ENCODE data around the gene PPP6R2. TPM values are rescaled to one million over a fixed set of nuclear protein-coding genes. Genes with fewer than 3 reads are reported as not detected.

Gene PPP6R2
- total and polyA plus RNA-seq, 2 of the 8 experiments (the other 6 are each of a cell fraction or from before 2014, with no cell fraction given), result 25.0 to 32.2 TPM

DNA sequence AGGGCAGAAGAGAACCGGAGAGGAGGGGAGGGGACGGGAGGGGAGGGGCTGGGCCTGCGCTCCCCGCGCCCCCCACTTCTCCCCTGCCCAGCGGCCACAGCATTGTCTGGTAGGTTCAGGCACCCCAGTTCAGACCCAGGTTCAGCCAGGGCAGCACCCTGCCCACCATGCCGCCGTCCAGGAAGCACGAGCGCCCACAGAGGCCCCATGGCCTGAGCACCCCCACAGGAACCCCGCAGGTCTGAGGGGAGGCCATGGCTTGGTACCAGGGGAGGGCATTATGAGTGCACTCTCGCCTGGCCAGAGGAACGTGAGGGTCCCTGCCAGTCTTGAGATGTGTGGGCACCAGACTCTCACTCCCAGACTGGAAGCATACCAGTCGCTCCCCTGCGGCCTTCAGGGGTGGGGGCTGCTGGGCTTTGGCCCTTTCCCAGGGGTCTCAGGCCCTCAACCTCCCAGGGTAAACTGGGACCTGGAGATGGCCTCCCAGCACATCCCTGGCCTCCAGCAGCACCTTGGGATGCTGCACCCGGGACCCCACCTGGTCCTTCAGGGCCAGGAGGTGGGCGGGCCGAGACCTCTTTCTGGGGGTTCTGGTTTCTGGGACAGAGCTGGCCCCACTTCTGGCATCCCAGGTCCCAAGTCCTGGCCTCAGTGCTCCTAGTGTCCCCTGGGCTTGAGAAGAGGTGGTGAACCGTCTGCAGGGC lies 35.1 kb upstream of the PPP6R2 start:
- DNase-seq (ENCODE audit: low read depth in 1 of 2, low spot score in 2 of 2) (no peak), FAIRE-seq (no peak)
- 0 out of 2 replicates have a peak overlapping the region, but pooled peaks have one; percentile 39 for H2AK5ac ChIP-seq (ENCODE audit: low read depth, low read length)
- 83% methylated on average over 13 of the region's 19 CpGs; no CpG with 5 or more reads in 1 of the 2 experiments for WGBS, 2 experiments (ENCODE audit: extremely low coverage in 1 of 2, insufficient coverage in 1 of 2, insufficient read length in 1 of 2, insufficient replicate concordance in 2 of 2, low coverage in 1 of 2, low lambda C conversion rate in 2 of 2, missing lambda C conversion rate in 1 of 2)
- TF ChIP-seq NANOG (IDR thresholded peaks at IDR 0.05; ENCODE audit: insufficient read depth, low read depth, low read length, poor library complexity, severe bottlenecking), result no peak
- TF ChIP-seq HDAC6 (IDR thresholded peaks at IDR 0.05; ENCODE audit: low read depth, low read length), result no peak
- no peak for TF ChIP-seq SAP30 (IDR thresholded peaks at IDR 0.05; ENCODE audit: insufficient read depth, insufficient replicate concordance, low read length)
- no peak for TF ChIP-seq SP4 (IDR thresholded peaks at IDR 0.05; ENCODE audit: low read length)
- no peak for TF ChIP-seq SP1 (IDR thresholded peaks at IDR 0.05; ENCODE audit: low read depth, low read length)
- TF ChIP-seq EZH2 (IDR thresholded peaks at IDR 0.05; ENCODE audit: low read depth, low read length, severe bottlenecking), result no peak
- TF ChIP-seq, protein P1, sequence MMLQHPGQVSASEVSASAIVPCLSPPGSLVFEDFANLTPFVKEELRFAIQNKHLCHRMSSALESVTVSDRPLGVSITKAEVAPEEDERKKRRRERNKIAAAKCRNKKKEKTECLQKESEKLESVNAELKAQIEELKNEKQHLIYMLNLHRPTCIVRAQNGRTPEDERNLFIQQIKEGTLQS (IDR thresholded peaks at IDR 0.05; ENCODE audit: insufficient read depth, low read depth, low read length), result no peak
- peak; percentile 90; the same call in 1 of the 2 replicates for TF ChIP-seq KDM1A (IDR thresholded peaks at IDR 0.05; ENCODE audit: borderline replicate concordance, low read length)
- TF ChIP-seq JUND (IDR thresholded peaks at IDR 0.05; ENCODE audit: low read length), result no peak
- H2AFZ ChIP-seq (ENCODE audit: low read length), result no peak overlapping the region
- no peak overlapping the region for H3K56ac ChIP-seq (replicated peaks; ENCODE audit: insufficient read length, low read depth, low read length)
- H3K27ac ChIP-seq (ENCODE audit: low read depth, low read length), result no peak overlapping the region
- H2BK5ac ChIP-seq (ENCODE audit: low read depth, low read length), result peak overlapping the region; percentile 60; the same call in 1 of the 2 replicates
- no peak overlapping the region for H3K23ac ChIP-seq (ENCODE audit: insufficient read length)
- H4K5ac ChIP-seq (ENCODE audit: insufficient read length, low read depth, low read length), result peak overlapping the region; percentile 51
- H3K79me2 ChIP-seq (ENCODE audit: control insufficient read depth in 1 of 2, insufficient read depth in 2 of 2, low read length in 2 of 2), result peaks cover 0 to 8% of the 10 kb centered on the region in 2 experiments; a peak in 2 of 4 replicates
- peaks cover 2 to 11% of the 10 kb centered on the region in 2 experiments for H4K20me1 ChIP-seq (replicated peaks in 1 of 2; ENCODE audit: control insufficient read depth in 1 of 2, insufficient read depth in 2 of 2, low read length in 2 of 2)
- peak overlapping the region; percentile 87 for H3K18ac ChIP-seq (ENCODE audit: extremely low read depth, low read length)
- ChIA-PET POLR2A (ENCODE audit: partially characterized antibody) (interaction anchor here (0.6 to 2.2 kb wide), 5 partner anchors 14 to 187 kb away, joined by 3 to 16 read pairs (median 3); no protein-coding TSS in a partner anchor), CTCF (ENCODE audit: partially characterized antibody) (interaction anchor here (0.7 to 2.2 kb wide), 5 partner anchors 13 to 57 kb away, joined by 3 to 6 read pairs (median 3); no protein-coding TSS in a partner anchor)
- H3K79me1 ChIP-seq (ENCODE audit: low read depth, low read length), result no peaks in the 10 kb centered on the region; the same call in 1 of the 2 replicates
- H3K27me3 ChIP-seq (replicated peaks in 1 of 4; ENCODE audit: control insufficient read depth in 3 of 4, extremely low read depth in 1 of 4, insufficient read depth in 3 of 4, low read length in 3 of 4), result no peaks in the 10 kb centered on the region; a peak in 2 of 7 replicates
- peak overlapping the region; percentile 7 for H3K4ac ChIP-seq (replicated peaks; ENCODE audit: insufficient read length, low read depth, low read length)
- peak overlapping the region; percentile 47 for H2BK120ac ChIP-seq (replicated peaks; ENCODE audit: low read depth, low read length)
- H3K9me3 ChIP-seq (ENCODE audit: insufficient read depth in 2 of 2, low read depth in 1 of 2, low read length in 1 of 2), result no peaks in the 10 kb centered on the region; a peak in 1 of 4 replicates
- peaks cover 3 to 36% (median 20%) of the 10 kb centered on the region in 4 experiments for H3K4me1 ChIP-seq (replicated peaks in 1 of 4; ENCODE audit: control insufficient read depth in 3 of 4, insufficient read depth in 4 of 4, low read length in 3 of 4)
- no peaks in the 10 kb centered on the region for H3K36me3 ChIP-seq (ENCODE audit: control insufficient read depth in 2 of 4, insufficient read depth in 4 of 4, low read length in 3 of 4)
- H3K4me3 ChIP-seq (ENCODE audit: extremely low read depth in 1 of 4, insufficient read depth in 2 of 4, low read depth in 3 of 4, low read length in 4 of 4), result no peak overlapping the region; a peak in 1 of 8 replicates
- no peak overlapping the region; a peak in 1 of 4 replicates for H3K4me2 ChIP-seq (ENCODE audit: insufficient read depth in 1 of 2, low read depth in 2 of 2, low read length in 2 of 2)
- peaks cover 2% of the 10 kb centered on the region; the same call in 1 of the 2 replicates for H3K23me2 ChIP-seq (ENCODE audit: low read depth, low read length)
- H3K14ac ChIP-seq (ENCODE audit: insufficient read length), result no peak overlapping the region
- H4K8ac ChIP-seq (ENCODE audit: extremely low read depth, insufficient read depth, low read length), result no peak overlapping the region; the same call in 1 of the 2 replicates
- 0 out of 2 replicates have a peak overlapping the region, but pooled peaks have one; percentile 61 for H2BK15ac ChIP-seq (ENCODE audit: low read length)
- peak overlapping the region; percentile 68; the same call in 1 of the 2 replicates for H2BK12ac ChIP-seq (ENCODE audit: low read depth, low read length)
- H3K9ac ChIP-seq (replicated peaks in 1 of 4; ENCODE audit: extremely low read depth in 1 of 4, low read depth in 3 of 4, low read length in 3 of 4), result no peak overlapping the region
- H2BK20ac ChIP-seq (ENCODE audit: low read length), result peak overlapping the region; percentile 86; the same call in 1 of the 2 replicates
- H4K91ac ChIP-seq (replicated peaks; ENCODE audit: insufficient read length, low read length), result peak overlapping the region; percentile 89
